HEK293 (cell line): ENCODE measurements around the gene CMKLR1.

Source experiments
- CTCF ChIA-PET: fragments of 350-600 bp; formaldehyde crosslinking; extraction: SDS; loops from one replicate; lab custom pipeline; 2021; ENCODE audit warnings: antibody characterized with exemption; lab: Yijun Ruan, JAX
- POLR2A ChIA-PET: fragments of 300-600 bp; formaldehyde crosslinking; extraction: SDS; loops from one replicate; lab custom pipeline; 2020; ENCODE audit warnings: antibody characterized with exemption, inconsistent platforms; lab: Yijun Ruan, JAX
- H3K27ac ChIP-seq: fragments of 200-500 bp; sonication (Bioruptor generic); 2 replicates; pipeline ENCODE4 v1.5.1; 2014; ENCODE audit warnings: low read depth, low read length, control low read depth, inconsistent platforms; ENCODE audit errors: extremely low read depth
- H3K36me3 ChIP-seq, 2 experiments: fragments of 200-500 bp in 1 of 2; sonication (Bioruptor generic) in 1 of 2; 1 replicate in 1 of 2; 2 replicates in 1 of 2; pipeline ENCODE4 v1.5.1; 2014 to 2017; ENCODE audit warnings: inconsistent platforms in 2 of 2, low read length in 2 of 2; ENCODE audit not compliant: control insufficient read depth in 2 of 2, insufficient read depth in 1 of 2
- H3K4me1 ChIP-seq: fragments of 200-500 bp; sonication (Bioruptor generic); 2 replicates; pipeline ENCODE4 v1.5.1; 2014; ENCODE audit warnings: mild to moderate bottlenecking, low read length, inconsistent platforms; ENCODE audit not compliant: control insufficient read depth, insufficient read depth
- H3K4me3 ChIP-seq: 2 replicates; pipeline ENCODE4 v1.5.1; 2011; ENCODE audit warnings: low read depth, mild to moderate bottlenecking, control low read depth, low read length, moderate library complexity
- H3K9me3 ChIP-seq: fragments of 200-500 bp; sonication (Bioruptor generic); 2 replicates; pipeline ENCODE4 v1.5.1; 2014; ENCODE audit warnings: low read depth, low read length, inconsistent platforms; ENCODE audit not compliant: control insufficient read depth, insufficient read depth
- IKZF3 ChIP-seq: fragments of 450-650 bp; IDR thresholded peaks from 2 replicates; pipeline ENCODE4 v1.5.0; 2018; ENCODE audit warnings: missing biosample characterization, mild to moderate bottlenecking, missing genetic modification characterization, moderate library complexity
- INSM2 ChIP-seq: fragments of 450-650 bp; formaldehyde crosslinking; IDR thresholded peaks from 2 replicates; pipeline ENCODE4 v1.5.1; 2016; ENCODE audit warnings: missing biosample characterization, missing genetic modification characterization
- KLF1 ChIP-seq: fragments of 450-650 bp; formaldehyde crosslinking; IDR thresholded peaks from 2 replicates; pipeline ENCODE4 v1.5.1; 2016; ENCODE audit warnings: missing biosample characterization, missing genetic modification characterization
- KLF16 ChIP-seq: fragments of 450-650 bp; formaldehyde crosslinking; IDR thresholded peaks from 2 replicates; pipeline ENCODE4 v1.5.1; 2017; ENCODE audit warnings: missing biosample characterization, missing genetic modification characterization
- KLF8 ChIP-seq: fragments of 450-650 bp; formaldehyde crosslinking; IDR thresholded peaks from 2 replicates; pipeline ENCODE4 v1.5.1; 2016; ENCODE audit warnings: missing biosample characterization, missing genetic modification characterization
- OVOL3 ChIP-seq: fragments of 450-650 bp; formaldehyde crosslinking; IDR thresholded peaks from 2 replicates; pipeline ENCODE4 v1.5.1; 2016; ENCODE audit warnings: missing biosample characterization, missing genetic modification characterization
- PRDM1 ChIP-seq: fragments of 450-650 bp; formaldehyde crosslinking; IDR thresholded peaks from 2 replicates; pipeline ENCODE4; 2016; ENCODE audit warnings: missing biosample characterization, missing genetic modification characterization
- PRDM6 ChIP-seq: fragments of 450-650 bp; formaldehyde crosslinking; IDR thresholded peaks from 2 replicates; pipeline ENCODE4 v1.5.1; 2017; ENCODE audit warnings: missing biosample characterization, missing genetic modification characterization
- SCRT1 ChIP-seq: fragments of 450-650 bp; formaldehyde crosslinking; IDR thresholded peaks from 2 replicates; pipeline ENCODE4 v1.5.1; 2016; ENCODE audit warnings: missing biosample characterization, missing genetic modification characterization, borderline replicate concordance
- YY2 ChIP-seq: fragments of 450-650 bp; formaldehyde crosslinking; IDR thresholded peaks from 2 replicates; pipeline ENCODE4 v1.5.1; 2016; ENCODE audit warnings: missing biosample characterization, missing genetic modification characterization
- ZBTB21 ChIP-seq: fragments of 450-650 bp; formaldehyde crosslinking; IDR thresholded peaks from 2 replicates; pipeline ENCODE4 v1.5.1; 2017; ENCODE audit warnings: missing biosample characterization, missing genetic modification characterization
- ZBTB48 ChIP-seq: fragments of 450-650 bp; formaldehyde crosslinking; IDR thresholded peaks from 2 replicates; pipeline ENCODE4 v1.5.1; 2016; ENCODE audit warnings: missing biosample characterization, missing genetic modification characterization
- ZBTB49 ChIP-seq: fragments of 450-650 bp; formaldehyde crosslinking; IDR thresholded peaks from 2 replicates; pipeline ENCODE4 v1.5.1; 2016; ENCODE audit warnings: missing biosample characterization, missing genetic modification characterization, low read depth
- ZNF10 ChIP-seq: fragments of 450-650 bp; formaldehyde crosslinking; IDR thresholded peaks from 2 replicates; pipeline ENCODE4 v1.5.1; 2017; ENCODE audit warnings: missing biosample characterization, missing genetic modification characterization
- ZNF138 ChIP-seq: fragments of 450-650 bp; formaldehyde crosslinking; IDR thresholded peaks from 2 replicates; pipeline ENCODE4 v1.5.1; 2016; ENCODE audit warnings: missing biosample characterization, missing genetic modification characterization, borderline replicate concordance
- ZNF175 ChIP-seq: fragments of 450-650 bp; formaldehyde crosslinking; IDR thresholded peaks from 2 replicates; pipeline ENCODE4 v1.5.1; 2016; ENCODE audit warnings: missing biosample characterization, missing genetic modification characterization
- ZNF214 ChIP-seq: fragments of 450-650 bp; formaldehyde crosslinking; IDR thresholded peaks from 2 replicates; pipeline ENCODE4 v1.5.1; 2017; ENCODE audit warnings: missing biosample characterization, mild to moderate bottlenecking, missing genetic modification characterization, borderline replicate concordance
- ZNF23 ChIP-seq: fragments of 450-650 bp; formaldehyde crosslinking; IDR thresholded peaks from 2 replicates; pipeline ENCODE4 v1.5.1; 2016; ENCODE audit warnings: missing biosample characterization, missing genetic modification characterization, borderline replicate concordance
- ZNF248 ChIP-seq: fragments of 450-650 bp; formaldehyde crosslinking; IDR thresholded peaks from 2 replicates; pipeline ENCODE4 v1.5.1; 2017; ENCODE audit warnings: missing biosample characterization, missing genetic modification characterization
- ZNF341 ChIP-seq: fragments of 450-650 bp; formaldehyde crosslinking; IDR thresholded peaks from 2 replicates; pipeline ENCODE4; 2016; ENCODE audit warnings: low read depth, missing biosample characterization, missing genetic modification characterization
- ZNF513 ChIP-seq: fragments of 450-650 bp; IDR thresholded peaks from 2 replicates; pipeline ENCODE4 v1.5.1; 2018; ENCODE audit warnings: missing biosample characterization, missing genetic modification characterization
- ZNF558 ChIP-seq: fragments of 450-650 bp; formaldehyde crosslinking; IDR thresholded peaks from 2 replicates; pipeline ENCODE4 v1.5.1; 2016; ENCODE audit warnings: missing biosample characterization, missing genetic modification characterization
- ZNF610 ChIP-seq: fragments of 450-650 bp; formaldehyde crosslinking; IDR thresholded peaks from 2 replicates; pipeline ENCODE4 v1.5.1; 2016; ENCODE audit warnings: missing biosample characterization, missing genetic modification characterization, borderline replicate concordance
- ZNF791 ChIP-seq: fragments of 450-650 bp; formaldehyde crosslinking; IDR thresholded peaks from 2 replicates; pipeline ENCODE4 v1.5.1; 2016; ENCODE audit warnings: missing biosample characterization, missing genetic modification characterization
- ZNF792 ChIP-seq: fragments of 450-650 bp; formaldehyde crosslinking; IDR thresholded peaks from 2 replicates; pipeline ENCODE4 v1.5.1; 2016; ENCODE audit warnings: missing biosample characterization, missing genetic modification characterization
- ZNF830 ChIP-seq: fragments of 450-650 bp; IDR thresholded peaks from 2 replicates; pipeline ENCODE4 v1.5.0; 2018; ENCODE audit warnings: missing biosample characterization, missing genetic modification characterization, low read depth, mild to moderate bottlenecking, moderate library complexity
- ZSCAN18 ChIP-seq: fragments of 450-650 bp; formaldehyde crosslinking; IDR thresholded peaks from 2 replicates; pipeline ENCODE4 v1.5.1; 2016; ENCODE audit warnings: missing biosample characterization, missing genetic modification characterization

CMKLR1 gene

GRCh38 chr12:108302016-108302402 is 37.1 kb downstream of the CMKLR1 start:
- Histone ChIP-seq H3K27ac (no peak overlapping the region), H3K4me1 (no peaks in the 10 kb centered on the region), H3K4me3 (no peak overlapping the region), H3K9me3 (no peaks in the 10 kb centered on the region), H3K36me3 (no peaks in the 10 kb centered on the region)
- POLR2A ChIA-PET: no interaction called here
- CTCF ChIA-PET: interaction anchor here (0.6 kb wide), 1 partner anchor 450 kb away, joined by 3 read pairs; no protein-coding TSS in a partner anchor
- TF ChIP-seq KLF8 (no peak), ZNF791 (tag by site-specific recombination) (no peak), SCRT1 (no peak), ZNF558 (tag by site-specific recombination) (no peak), ZNF175 (tag by site-specific recombination) (no peak), OVOL3 (tag by site-specific recombination) (no peak), PRDM1 (no peak), ZBTB48 (no peak), KLF1 (no peak)

- CTCF ChIA-PET: no interaction called here
- Histone ChIP-seq H3K4me1 (no peaks in the 10 kb centered on the region), H3K9me3 (no peaks in the 10 kb centered on the region), H3K4me3 (no peak overlapping the region), H3K27ac (no peak overlapping the region), H3K36me3 (no peaks in the 10 kb centered on the region)
- TF ChIP-seq ZNF341 (tag by site-specific recombination) (no peak), ZNF10 (no peak), ZNF214 (no peak), ZNF248 (no peak), ZNF792 (no peak), PRDM6 (tag by site-specific recombination) (no peak), ZBTB21 (tag by site-specific recombination) (no peak), ZNF138 (tag by site-specific recombination) (no peak), YY2 (tag by site-specific recombination) (no peak), ZBTB49 (no peak), ZSCAN18 (tag by site-specific recombination) (no peak), IKZF3 (tag by site-specific recombination) (no peak), INSM2 (no peak), ZNF610 (tag by site-specific recombination) (no peak), KLF16 (tag by site-specific recombination) (no peak), ZNF830 (tag by site-specific recombination) (no peak), ZNF513 (tag by site-specific recombination) (no peak), ZNF23 (tag by site-specific recombination) (no peak)
- POLR2A ChIA-PET: no interaction called here
These were observed 37.8 kb downstream of the CMKLR1 start for GRCh38 chr12:108301346-108301745.
